Smooth muscle cell (in vitro differentiated cells): ENCODE results near the gene PRKD3. TPM values are rescaled to one million over a fixed set of nuclear protein-coding genes. Genes with fewer than 3 reads are reported as not detected.

Source experiments
- DNase-seq: peaks from one replicate; lab custom pipeline; 2025; ENCODE audit not compliant: unreplicated experiment; lab: John Stamatoyannopoulos, UW
- H2AFZ ChIP-seq: fragments of 200-600 bp; sonication (generic); 2 replicates; pipeline ENCODE4 v1.6.0; 2016; ENCODE audit warnings: antibody characterized with exemption, low read depth, mild to moderate bottlenecking
- H3F3A ChIP-seq: fragments of 200-600 bp; sonication (generic); 2 replicates; pipeline ENCODE4 v1.6.0; 2017; ENCODE audit warnings: antibody characterized with exemption, low read depth
- H3K27ac ChIP-seq: fragments of 200-600 bp; sonication (generic); 2 replicates; pipeline ENCODE4 v1.5.1; 2016; ENCODE audit warnings: low read depth, mild to moderate bottlenecking
- H3K27me3 ChIP-seq: fragments of 200-600 bp; sonication (generic); 2 replicates; pipeline ENCODE4 v1.6.1; 2016; ENCODE audit warnings: low read depth, mild to moderate bottlenecking
- H3K36me3 ChIP-seq: fragments of 200-600 bp; sonication (generic); 2 replicates; pipeline ENCODE4 v1.5.1; 2016; ENCODE audit warnings: low read depth
- H3K4me1 ChIP-seq: fragments of 200-600 bp; sonication (generic); 2 replicates; pipeline ENCODE4 v1.5.1; 2016; ENCODE audit warnings: low read depth
- H3K4me2 ChIP-seq: fragments of 200-600 bp; sonication (generic); 2 replicates; pipeline ENCODE4 v1.6.0; 2016; ENCODE audit warnings: mild to moderate bottlenecking
- H3K4me3 ChIP-seq: fragments of 200-600 bp; sonication (generic); 2 replicates; pipeline ENCODE4 v1.5.1; 2016; ENCODE audit warnings: mild to moderate bottlenecking
- H3K79me2 ChIP-seq: fragments of 200-600 bp; sonication (generic); 2 replicates; pipeline ENCODE4 v1.6.0; 2016; ENCODE audit warnings: low read depth, mild to moderate bottlenecking
- H3K9ac ChIP-seq: fragments of 200-600 bp; sonication (generic); 2 replicates; pipeline ENCODE4 v1.6.0; 2016; ENCODE audit warnings: low read depth
- H3K9me3 ChIP-seq: fragments of 200-600 bp; sonication (generic); replicated peaks from 2 replicates; pipeline ENCODE4 v1.5.1; 2016; ENCODE audit warnings: low read depth
- H4K20me1 ChIP-seq: fragments of 200-600 bp; sonication (generic); 2 replicates; pipeline ENCODE4 v1.6.0; 2016; ENCODE audit warnings: low read depth
- CTCF ChIP-seq: fragments of 200-600 bp; sonication (generic); IDR thresholded peaks from 2 replicates; pipeline ENCODE4 v1.5.1; 2017; ENCODE audit warnings: borderline replicate concordance, mild to moderate bottlenecking, antibody characterized with exemption; ENCODE audit not compliant: insufficient read depth, poor library complexity, severe bottlenecking
- WGBS: methylation state at CpG from one replicate; pipeline ENCODE4 v1.1.7; 2016; ENCODE audit warnings: low lambda C conversion rate; 5-methylcytosine and 5-hydroxymethylcytosine counted together
- polyA plus RNA-seq: library from polyadenylated mRNA; unstranded; fragments of >200 nt; fragmentation: Nextera tagmentation; extraction: Ambion mirVana; gene quantifications from 2 replicates; pipeline ENCODE4 v1.2.1, GENCODE V29; 2016
- total RNA-seq: library from RNA; depleted of rRNA; stranded (reverse); fragments of >200 nt; gene quantifications from 2 replicates; pipeline ENCODE4 v1.2.3, GENCODE V29; 2014

PRKD3 gene
- total and polyA plus RNA-seq, 2 experiments from 2014 or later = 18.8 to 73.4 TPM

- WGBS = 7% methylated on average over 2 of the region's 2 CpGs
- Histone ChIP-seq H3K27ac (peak overlapping the region; percentile 81), H2AFZ (peak overlapping the region; percentile 73), H3K36me3 (no peaks in the 10 kb centered on the region), H3K4me3 (peak overlapping the region; percentile 68), H3K9ac (no peak overlapping the region), H4K20me1 (peaks cover 26% of the 10 kb centered on the region), H3K27me3 (no peaks in the 10 kb centered on the region), H3K4me2 (peak overlapping the region; percentile 95), H3F3A (peaks cover 8% of the 10 kb centered on the region), H3K4me1 (peaks cover 18% of the 10 kb centered on the region), H3K79me2 (peaks cover 31% of the 10 kb centered on the region), H3K9me3 (no peaks in the 10 kb centered on the region)
- no peak for DNase-seq
- TF ChIP-seq CTCF = no peak
Observed at GRCh38 chr2:37326285-37326684, 1.7 kb upstream of the PRKD3 start.

GRCh38 chr2:37325625-37326071, 1.0 kb upstream of the PRKD3 start:
- peaks cover 8% of the 10 kb centered on the region for H3F3A ChIP-seq
- H3K4me1 ChIP-seq = peaks cover 18% of the 10 kb centered on the region
- no peaks in the 10 kb centered on the region for H3K36me3 ChIP-seq
- H3K27me3 ChIP-seq = no peaks in the 10 kb centered on the region
- peaks cover 32% of the 10 kb centered on the region for H4K20me1 ChIP-seq
- H3K79me2 ChIP-seq = peaks cover 37% of the 10 kb centered on the region
- peak overlapping the region; percentile 95 for H3K4me2 ChIP-seq
- H3K9me3 ChIP-seq = no peaks in the 10 kb centered on the region
- 87% methylated on average over 12 of the region's 12 CpGs for WGBS
- peak overlapping the region; percentile 68 for H3K4me3 ChIP-seq
- no peak for TF ChIP-seq CTCF
- DNase-seq = no peak
- peak overlapping the region; percentile 81 for H3K27ac ChIP-seq
- peak overlapping the region; percentile 98 for H2AFZ ChIP-seq
- peak overlapping the region; percentile 74 for H3K9ac ChIP-seq

GRCh38 chr2:37324536-37324785, 172 bp downstream of the PRKD3 start:
- H3K9ac ChIP-seq = peak overlapping the region; percentile 74
- peaks cover 44% of the 10 kb centered on the region for H4K20me1 ChIP-seq
- peak overlapping the region; percentile 95 for H3K4me2 ChIP-seq
- H3K27ac ChIP-seq = peak overlapping the region; percentile 60
- no peak for TF ChIP-seq CTCF
- no peaks in the 10 kb centered on the region for H3K9me3 ChIP-seq
- peak overlapping the region; percentile 67 for H2AFZ ChIP-seq
- WGBS = 0% methylated on average over 15 of the region's 33 CpGs
- H3K4me1 ChIP-seq = peaks cover 19% of the 10 kb centered on the region
- peak; percentile 78 for DNase-seq
- no peaks in the 10 kb centered on the region for H3K27me3 ChIP-seq
- no peaks in the 10 kb centered on the region for H3K36me3 ChIP-seq
- peak overlapping the region; percentile 68 for H3K4me3 ChIP-seq
- peaks cover 48% of the 10 kb centered on the region for H3K79me2 ChIP-seq
- H3F3A ChIP-seq = peaks cover 9% of the 10 kb centered on the region

- peak overlapping the region; percentile 68 for H3K4me3 ChIP-seq
- H3K9ac ChIP-seq = peak overlapping the region; percentile 74
- H3K27me3 ChIP-seq = no peaks in the 10 kb centered on the region
- H3K9me3 ChIP-seq = no peaks in the 10 kb centered on the region
- H3F3A ChIP-seq = peaks cover 14% of the 10 kb centered on the region
- peaks cover 49% of the 10 kb centered on the region for H4K20me1 ChIP-seq
- H3K4me1 ChIP-seq = peaks cover 24% of the 10 kb centered on the region
- peak overlapping the region; percentile 95 for H3K4me2 ChIP-seq
- H3K79me2 ChIP-seq = peaks cover 53% of the 10 kb centered on the region
- H3K36me3 ChIP-seq = no peaks in the 10 kb centered on the region
- H2AFZ ChIP-seq = peak overlapping the region; percentile 67
- TF ChIP-seq CTCF = no peak
- WGBS = 1% methylated on average over 39 of the region's 61 CpGs
- DNase-seq = no peak
- peak overlapping the region; percentile 60 for H3K27ac ChIP-seq
Observed at GRCh38 chr2:37323781-37324535, 675 bp downstream of the PRKD3 start.
